H1 (cell line): ENCODE results near the gene SLC52A3. TPM values are rescaled to one million over a fixed set of nuclear protein-coding genes. Genes with fewer than 3 reads are reported as not detected.

Experiments
- CTCF ChIA-PET: fragments of 300-600 bp; sonication (Branson Sonifier 250); formaldehyde crosslinking; loops from one replicate; lab custom pipeline; 2021; ENCODE audit not compliant: partially characterized antibody; lab: Charles Lee
- POLR2A ChIA-PET: fragments of 300-600 bp; sonication (Branson Sonifier 250); formaldehyde crosslinking; loops from one replicate; lab custom pipeline; 2021; ENCODE audit warnings: inconsistent platforms; ENCODE audit not compliant: partially characterized antibody; lab: Charles Lee
- DNase-seq, 2 experiments: peaks; one replicate each; pipeline versions ENCODE4 v3.0.0 to v3.0.0-alpha.2; 2010 to 2022; ENCODE audit warnings: low spot score in 2 of 2, low read depth in 1 of 2, mixed read lengths in 1 of 2
- FAIRE-seq: peaks from 2 replicates; lab custom pipeline; 2011; peaks lifted over from hg19 to GRCh38; lab: Jason Lieb, UNC
- H2AFZ ChIP-seq: 2 replicates; pipeline ENCODE4 v1.8.1; 2012; ENCODE audit warnings: low read length, inconsistent platforms
- H2AK5ac ChIP-seq: 2 replicates; pipeline ENCODE4 v1.6.1; 2013; ENCODE audit warnings: low read depth, low read length
- H2BK120ac ChIP-seq: replicated peaks from 2 replicates; pipeline ENCODE3; 2013; ENCODE audit warnings: low read depth, low read length, inconsistent platforms
- H2BK12ac ChIP-seq: 2 replicates; pipeline ENCODE4 v1.6.1; 2013; ENCODE audit warnings: low read depth, low read length
- H2BK15ac ChIP-seq: 2 replicates; pipeline ENCODE4 v1.6.1; 2013; ENCODE audit warnings: low read length
- H2BK20ac ChIP-seq: 2 replicates; pipeline ENCODE4 v1.6.1; 2013; ENCODE audit warnings: low read length
- H2BK5ac ChIP-seq: 2 replicates; pipeline ENCODE4 v1.6.1; 2013; ENCODE audit warnings: low read depth, low read length
- H3K14ac ChIP-seq: 2 replicates; pipeline ENCODE4 v1.6.1; 2013; ENCODE audit warnings: inconsistent platforms; ENCODE audit not compliant: insufficient read length
- H3K18ac ChIP-seq: 2 replicates; pipeline ENCODE4 v1.6.1; 2013; ENCODE audit warnings: low read length; ENCODE audit errors: extremely low read depth
- H3K23ac ChIP-seq: 2 replicates; pipeline ENCODE4 v1.6.1; 2013; ENCODE audit warnings: inconsistent platforms; ENCODE audit not compliant: insufficient read length
- H3K23me2 ChIP-seq: 2 replicates; pipeline ENCODE4 v1.6.1; 2013; ENCODE audit warnings: low read depth, low read length
- H3K27ac ChIP-seq: 2 replicates; pipeline ENCODE4 v1.6.1; 2011; ENCODE audit warnings: low read depth, low read length, inconsistent platforms
- H3K27me3 ChIP-seq, 4 experiments: replicated peaks in 1 of 4; 1 replicate in 1 of 4; 2 replicates in 3 of 4; pipeline versions ENCODE4 v1.6.1 to v1.8.1; 2011 to 2013; ENCODE audit warnings: low read length in 3 of 4, mild to moderate bottlenecking in 3 of 4, inconsistent platforms in 2 of 4, mixed read lengths in 2 of 4, moderate library complexity in 1 of 4; ENCODE audit not compliant: control insufficient read depth in 3 of 4, insufficient read depth in 3 of 4; ENCODE audit errors: extremely low read depth in 1 of 4
- H3K36me3 ChIP-seq, 4 experiments: 2 replicates each; pipeline versions ENCODE4 v1.6.1 to v1.8.1; 2011 to 2013; ENCODE audit warnings: mild to moderate bottlenecking in 4 of 4, low read length in 3 of 4, moderate library complexity in 2 of 4, control low read depth in 1 of 4, inconsistent platforms in 1 of 4; ENCODE audit not compliant: insufficient read depth in 4 of 4, control insufficient read depth in 2 of 4
- H3K4ac ChIP-seq: replicated peaks from 2 replicates; pipeline ENCODE3; 2013; ENCODE audit warnings: low read length, low read depth, mixed read lengths, inconsistent platforms; ENCODE audit not compliant: insufficient read length
- H3K4me1 ChIP-seq, 4 experiments: replicated peaks in 1 of 4; 1 replicate in 1 of 4; 2 replicates in 3 of 4; pipeline versions ENCODE4 v1.6.1 to v1.8.1; 2011 to 2013; ENCODE audit warnings: low read length in 3 of 4, inconsistent platforms in 2 of 4, mixed read lengths in 1 of 4; ENCODE audit not compliant: insufficient read depth in 4 of 4, control insufficient read depth in 3 of 4
- H3K4me2 ChIP-seq, 2 experiments: 2 replicates each; pipeline versions ENCODE4 v1.6.1 to v1.8.1; 2011 to 2013; ENCODE audit warnings: low read depth in 2 of 2, low read length in 2 of 2, control low read depth in 1 of 2, inconsistent platforms in 1 of 2, mild to moderate bottlenecking in 1 of 2; ENCODE audit not compliant: insufficient read depth in 1 of 2
- H3K4me3 ChIP-seq, 4 experiments: fragments of 200-600, 300-600 bp in 1 of 4; sonication (generic), shearing (Covaris generic), sonication (Bioruptor Twin) in 1 of 4; 2 replicates each; pipeline versions ENCODE4 v1.5.1 to v1.8.1; 2011 to 2016; ENCODE audit warnings: low read length in 4 of 4, low read depth in 3 of 4, control low read depth in 2 of 4, inconsistent platforms in 2 of 4, mild to moderate bottlenecking in 2 of 4, mixed read lengths in 1 of 4, moderate library complexity in 1 of 4; ENCODE audit not compliant: insufficient read depth in 2 of 4; ENCODE audit errors: extremely low read depth in 1 of 4
- H3K56ac ChIP-seq: replicated peaks from 2 replicates; pipeline ENCODE3; 2013; ENCODE audit warnings: low read depth, mild to moderate bottlenecking, mixed read lengths, low read length, inconsistent platforms; ENCODE audit not compliant: insufficient read length
- H3K79me1 ChIP-seq: 2 replicates; pipeline ENCODE4 v1.6.1; 2013; ENCODE audit warnings: low read depth, low read length, control low read depth
- H3K79me2 ChIP-seq, 2 experiments: 2 replicates each; pipeline versions ENCODE4 v1.6.1 to v1.8.1; 2012 to 2013; ENCODE audit warnings: low read length in 2 of 2, mild to moderate bottlenecking in 2 of 2, inconsistent platforms in 1 of 2; ENCODE audit not compliant: insufficient read depth in 2 of 2, control insufficient read depth in 1 of 2
- H3K9ac ChIP-seq, 4 experiments: replicated peaks in 1 of 4; 1 replicate in 1 of 4; 2 replicates in 3 of 4; pipeline versions ENCODE4 v1.6.1 to v1.8.1; 2011 to 2013; ENCODE audit warnings: low read depth in 3 of 4, low read length in 3 of 4, control low read depth in 2 of 4, mild to moderate bottlenecking in 2 of 4, moderate library complexity in 2 of 4, inconsistent platforms in 1 of 4; ENCODE audit errors: extremely low read depth in 1 of 4
- H3K9me3 ChIP-seq, 2 experiments: 2 replicates each; pipeline versions ENCODE4 v1.6.1 to v1.8.1; 2012 to 2013; ENCODE audit warnings: mild to moderate bottlenecking in 2 of 2, moderate library complexity in 2 of 2, control low read depth in 1 of 2, inconsistent platforms in 1 of 2, low read depth in 1 of 2, low read length in 1 of 2, mixed read lengths in 1 of 2; ENCODE audit not compliant: insufficient read depth in 2 of 2
- H4K20me1 ChIP-seq, 2 experiments: replicated peaks in 1 of 2; 2 replicates each; pipeline versions ENCODE3 to v1.8.1; 2011 to 2013; ENCODE audit warnings: inconsistent platforms in 2 of 2, low read length in 2 of 2, mild to moderate bottlenecking in 1 of 2; ENCODE audit not compliant: insufficient read depth in 2 of 2, control insufficient read depth in 1 of 2
- H4K5ac ChIP-seq: 2 replicates; pipeline ENCODE4 v1.6.1; 2013; ENCODE audit warnings: low read length, low read depth, mixed read lengths, inconsistent platforms; ENCODE audit not compliant: insufficient read length
- H4K8ac ChIP-seq: 2 replicates; pipeline ENCODE4 v1.8.0; 2013; ENCODE audit warnings: mild to moderate bottlenecking, moderate library complexity, low read length, inconsistent platforms; ENCODE audit not compliant: insufficient read depth; ENCODE audit errors: extremely low read depth
- H4K91ac ChIP-seq: replicated peaks from 2 replicates; pipeline ENCODE3; 2013; ENCODE audit warnings: low read length, mixed read lengths, inconsistent platforms; ENCODE audit not compliant: insufficient read length
- ATF3 ChIP-seq: IDR thresholded peaks from 2 replicates; pipeline ENCODE4 v1.6.1; 2011; ENCODE audit warnings: low read depth, mild to moderate bottlenecking, low read length; ENCODE audit not compliant: insufficient read depth
- KDM1A ChIP-seq: fragments of 200-600, 300-600 bp; sonication (generic); IDR thresholded peaks from 2 replicates; pipeline ENCODE4 v1.7.1; 2016; ENCODE audit warnings: mild to moderate bottlenecking, low read length, borderline replicate concordance
- WGBS, 2 experiments: shearing (Covaris generic) in 1 of 2; methylation state at CpG; one replicate each; pipeline versions ENCODE4 v1.1.6 to v1.1.7; 2013 to 2015; ENCODE audit warnings: low lambda C conversion rate in 2 of 2, mixed read lengths in 2 of 2, inconsistent platforms in 1 of 2, low coverage in 1 of 2, missing lambda C conversion rate in 1 of 2; ENCODE audit not compliant: insufficient replicate concordance in 2 of 2, insufficient coverage in 1 of 2, insufficient read length in 1 of 2; ENCODE audit errors: extremely low coverage in 1 of 2, missing lambda C conversion rate in 1 of 2; 5-methylcytosine and 5-hydroxymethylcytosine counted together
- polyA plus RNA-seq, 7 experiments: library from polyadenylated mRNA; depleted of rRNA in 3 of 7; stranded (reverse) in 5 of 7; unstranded in 2 of 7; fragments of >200 nt in 5 of 7; fragments of 200-250 nt in 2 of 7; gene quantifications; 1 replicate in 5 of 7; 2 replicates in 1 of 7; 4 replicates in 1 of 7; pipeline versions ENCODE4 v1.2.1 to v1.2.3, GENCODE V29; 2011 to 2013; ENCODE audit warnings: missing spikeins in 2 of 7, mixed read lengths in 2 of 7
- total RNA-seq: library from RNA; stranded (reverse); fragmentation: NEBNext Ultra II Directional; extraction: Animal tissue kit (Norgen Biotek cat#: 25700); gene quantifications from 2 replicates; pipeline ENCODE4 v1.2.1, GENCODE V29; 2021

SLC52A3 gene
- total and polyA plus RNA-seq, 2 of the 8 experiments (the other 6 are each of a cell fraction or from before 2014, with no cell fraction given) = 2.3 to 4.2 TPM

GRCh38 chr20:742156-742555 is 26.1 kb downstream of the SLC52A3 start:
- H3K23me2 ChIP-seq = no peaks in the 10 kb centered on the region
- H3K9ac ChIP-seq = no peak overlapping the region
- DNase-seq (no peak), FAIRE-seq (no peak)
- H2AFZ ChIP-seq = no peak overlapping the region
- WGBS, 2 experiments = 77% methylated on average over 2 of the region's 2 CpGs; no CpG with 5 or more reads in 1 of the 2 experiments
- H3K18ac ChIP-seq = no peak overlapping the region
- H3K4me3 ChIP-seq = no peak overlapping the region
- no peak overlapping the region for H2BK5ac ChIP-seq
- H3K56ac ChIP-seq = no peak overlapping the region
- H2BK15ac ChIP-seq = no peak overlapping the region
- H3K79me2 ChIP-seq = no peaks in the 10 kb centered on the region
- no peak overlapping the region for H3K23ac ChIP-seq
- no peak overlapping the region for H3K14ac ChIP-seq
- H3K9me3 ChIP-seq = peaks cover 8 to 12% of the 10 kb centered on the region in 2 experiments
- no peak overlapping the region for H2BK20ac ChIP-seq
- 0 out of 7 replicates have a peak, but pooled peaks cover 0 to 2% (median 0%) of the 10 kb centered on the region in 4 experiments for H3K27me3 ChIP-seq
- no peaks in the 10 kb centered on the region for H4K20me1 ChIP-seq
- no peak overlapping the region for H2BK120ac ChIP-seq
- H3K4me2 ChIP-seq = no peak overlapping the region
- H4K5ac ChIP-seq = no peak overlapping the region
- H4K8ac ChIP-seq = no peak overlapping the region
- no peaks in the 10 kb centered on the region for H3K36me3 ChIP-seq
- no peak for TF ChIP-seq ATF3
- peak; percentile 29; the same call in 1 of the 2 replicates for TF ChIP-seq KDM1A
- no peaks in the 10 kb centered on the region for H3K79me1 ChIP-seq
- H4K91ac ChIP-seq = no peak overlapping the region
- H2AK5ac ChIP-seq = no peak overlapping the region
- CTCF ChIA-PET = interaction anchor here (1.0 to 4.2 kb wide), 3 partner anchors 8 to 96 kb away, joined by 3 to 25 read pairs (median 6); partner anchors contain the start of gene SLC52A3
- POLR2A ChIA-PET = no interaction called here
- no peak overlapping the region for H3K27ac ChIP-seq
- no peak overlapping the region for H3K4ac ChIP-seq
- no peak overlapping the region for H2BK12ac ChIP-seq
- H3K4me1 ChIP-seq = peaks cover 0 to 1% (median 0%) of the 10 kb centered on the region in 4 experiments; a peak in 1 of 7 replicates
